K562 (cell line): ENCODE results near the gene SPPL2C. TPM values are rescaled to one million over a fixed set of nuclear protein-coding genes. Genes with fewer than 3 reads are reported as not detected.
"Not testable (repeated sequence)": the region's sequence is repeated elsewhere in the genome, so short reads cannot be mapped to it uniquely, and the experiment has no call there.

Experiments
- ATAC-seq: fragments of 200-7000 bp; cut with Tn5 transposase; 3 replicates; pipeline ENCODE4 v1.9.1; 2020; ENCODE audit warnings: moderate library complexity
- BruUV-seq: library from RNA; stranded (reverse); fragments of 400-500 nt; replicated peaks from 2 replicates; lab custom pipeline; 2021; lab: Mats Ljungman, UMichigan
- CTCF ChIA-PET: fragments of 300-600 bp; formaldehyde crosslinking; extraction: SDS; loops from one replicate; lab custom pipeline; 2021; ENCODE audit warnings: low intra/inter-chr PET ratio; lab: Yijun Ruan, JAX
- POLR2A ChIA-PET: fragments of 300-600, 350-650 bp; sonication (Branson Sonifier 250); formaldehyde crosslinking; extraction: SDS; loops from one replicate; lab custom pipeline; 2021; ENCODE audit warnings: antibody characterized with exemption, inconsistent platforms; lab: Yijun Ruan, JAX
- DNase-seq, 4 experiments: peaks; one replicate each; pipeline versions ENCODE4 v3.0.0 to v3.0.0-alpha.2; 2011 to 2018; ENCODE audit warnings: low spot score in 3 of 4, mixed read lengths in 3 of 4; ENCODE audit errors: extremely low read depth in 1 of 4
- FAIRE-seq: peaks from 2 replicates; lab custom pipeline; 2011; peaks lifted over from hg19 to GRCh38; lab: Jason Lieb, UNC
- H2AFZ ChIP-seq: 2 replicates; pipeline ENCODE4 v1.6.0; 2011; ENCODE audit warnings: low read depth, low read length, control low read depth, inconsistent platforms
- H3K27ac ChIP-seq: fragments of 200-600 bp; 3 replicates; pipeline ENCODE4 v1.8.0; 2011; ENCODE audit warnings: low read depth, mild to moderate bottlenecking, control low read depth, inconsistent platforms, low read length, moderate library complexity, mixed read lengths; ENCODE audit errors: extremely low read depth
- H3K27me3 ChIP-seq, 2 experiments: fragments of 300-600 bp in 1 of 2; 2 replicates in 1 of 2; 3 replicates in 1 of 2; pipeline versions ENCODE4 v1.6.0 to v1.8.0; 2011; ENCODE audit warnings: inconsistent platforms in 2 of 2, low read length in 2 of 2, mild to moderate bottlenecking in 1 of 2, mixed read lengths in 1 of 2, moderate library complexity in 1 of 2; ENCODE audit not compliant: control insufficient read depth in 2 of 2, insufficient read depth in 2 of 2
- H3K36me3 ChIP-seq: fragments of 300-600 bp; 3 replicates; pipeline ENCODE4 v1.8.0; 2011; ENCODE audit warnings: mild to moderate bottlenecking, low read length, inconsistent platforms; ENCODE audit not compliant: control insufficient read depth, insufficient read depth
- H3K4me1 ChIP-seq, 2 experiments: fragments of 200-600 bp in 1 of 2; replicated peaks in 1 of 2; 2 replicates in 1 of 2; 3 replicates in 1 of 2; pipeline versions ENCODE4 v1.5.1 to v1.8.0; 2011; ENCODE audit warnings: inconsistent platforms in 2 of 2, low read length in 2 of 2, mild to moderate bottlenecking in 1 of 2, mixed read lengths in 1 of 2, moderate library complexity in 1 of 2; ENCODE audit not compliant: control insufficient read depth in 2 of 2, insufficient read depth in 2 of 2
- H3K4me2 ChIP-seq: 2 replicates; pipeline ENCODE4 v1.6.1; 2011; ENCODE audit warnings: low read length, control low read depth, inconsistent platforms, mixed read lengths; ENCODE audit not compliant: insufficient read depth
- H3K4me3 ChIP-seq: fragments of 200-600 bp; sonication (generic), shearing (Covaris generic); 2 replicates; pipeline ENCODE4 v1.5.1; 2016; ENCODE audit warnings: control low read depth, inconsistent platforms
- H3K79me2 ChIP-seq: fragments of 200-600 bp; 3 replicates; pipeline ENCODE4 v1.8.0; 2011; ENCODE audit warnings: low read length, inconsistent platforms; ENCODE audit not compliant: control insufficient read depth, insufficient read depth
- H3K9ac ChIP-seq, 2 experiments: 2 replicates each; pipeline versions ENCODE4 v1.6.0 to v1.6.1; 2011; ENCODE audit warnings: low read depth in 2 of 2, low read length in 2 of 2, control low read depth in 1 of 2, inconsistent platforms in 1 of 2, mild to moderate bottlenecking in 1 of 2, mixed read lengths in 1 of 2; ENCODE audit not compliant: insufficient read depth in 1 of 2
- H3K9me1 ChIP-seq: one replicate; pipeline ENCODE4 v1.6.0; 2011; ENCODE audit warnings: inconsistent platforms, mild to moderate bottlenecking, low read length, moderate library complexity; ENCODE audit not compliant: control insufficient read depth, insufficient read depth
- H3K9me3 ChIP-seq: replicated peaks from 2 replicates; pipeline ENCODE4 v1.5.1; 2011; ENCODE audit warnings: low read depth, low read length, inconsistent platforms; ENCODE audit not compliant: control insufficient read depth, insufficient read depth
- H4K20me1 ChIP-seq: replicated peaks from 2 replicates; pipeline ENCODE4 v1.6.1; 2011; ENCODE audit warnings: low read length, inconsistent platforms, mixed read lengths; ENCODE audit not compliant: control insufficient read depth, insufficient read depth
- ASH1L ChIP-seq: fragments of 450-650 bp; IDR thresholded peaks from 2 replicates; pipeline ENCODE4 v1.6.1; 2018; ENCODE audit warnings: borderline replicate concordance, mild to moderate bottlenecking, low read depth; ENCODE audit not compliant: partially characterized antibody
- C11orf30 ChIP-seq: fragments of 450-650 bp; IDR thresholded peaks from 2 replicates; pipeline ENCODE4 v1.6.1; 2016; ENCODE audit warnings: low read depth, mild to moderate bottlenecking
- MAFF ChIP-seq: IDR thresholded peaks from 2 replicates; pipeline ENCODE4 v1.6.1; 2012; ENCODE audit warnings: low read length, improper control_type of control experiment
- MAFG ChIP-seq: fragments of 450-650 bp; conservative IDR thresholded peaks from 2 replicates; pipeline ENCODE4 v1.6.1; 2016; ENCODE audit warnings: missing genetic modification characterization, missing compliant biosample characterization
- MAFK ChIP-seq: IDR thresholded peaks from 2 replicates; pipeline ENCODE4 v1.6.1; 2011; ENCODE audit warnings: low read length, improper control_type of control experiment
- ZNF316 ChIP-seq: fragments of 450-650 bp; IDR thresholded peaks from 2 replicates; pipeline ENCODE4 v1.6.1; 2016
- WGBS: fragments of 100-300 bp; shearing (Covaris generic); methylation state at CpG from one replicate; pipeline ENCODE4 v1.1.6; 2016; ENCODE audit warnings: low coverage, mixed read lengths; ENCODE audit not compliant: insufficient coverage; ENCODE audit errors: missing lambda C conversion rate; 5-methylcytosine and 5-hydroxymethylcytosine counted together
- in situ Hi-C: fragments of 300-500 bp; cut with MboI; formaldehyde crosslinking; loops from 4 replicates; pipeline ENCODE4 v1.15.0; 2018; ENCODE audit warnings: inconsistent platforms, mixed read lengths
- intact Hi-C: fragments of 100-400 bp; cut with micrococcal nuclease; formaldehyde crosslinking; loops from 2 replicates; pipeline ENCODE4 v1.14.2; 2022
- polyA plus RNA-seq, 8 experiments: library from polyadenylated mRNA; depleted of rRNA in 4 of 8; stranded (reverse) in 5 of 8; unstranded in 3 of 8; fragments of >200 nt; fragmentation: Nextera tagmentation in 2 of 8; fragmentation: Illumina TruSeq in 1 of 8; extraction: Ambion mirVana in 2 of 8; extraction: Trizol in 1 of 8; gene quantifications; 2 replicates each; pipeline versions ENCODE4 v1.2.1 to v1.2.3, GENCODE V29; 2011 to 2014; ENCODE audit warnings: inconsistent platforms in 1 of 8, missing spikeins in 1 of 8
- total RNA-seq, 7 experiments: library from RNA; depleted of rRNA in 6 of 7; stranded (reverse); fragments of >200 nt in 6 of 7; fragmentation: Illumina TruSeq in 2 of 7; extraction: Trizol in 2 of 7; gene quantifications; 2 replicates each; pipeline versions ENCODE4 v1.2.1 to v1.2.3, GENCODE V29; 2011 to 2021; ENCODE audit warnings: low replicate concordance in 1 of 7

Gene SPPL2C
- total and polyA plus RNA-seq, 9 of the 15 experiments (the other 6 are each of a cell fraction or from before 2014, with no cell fraction given), result not detected

DNA sequence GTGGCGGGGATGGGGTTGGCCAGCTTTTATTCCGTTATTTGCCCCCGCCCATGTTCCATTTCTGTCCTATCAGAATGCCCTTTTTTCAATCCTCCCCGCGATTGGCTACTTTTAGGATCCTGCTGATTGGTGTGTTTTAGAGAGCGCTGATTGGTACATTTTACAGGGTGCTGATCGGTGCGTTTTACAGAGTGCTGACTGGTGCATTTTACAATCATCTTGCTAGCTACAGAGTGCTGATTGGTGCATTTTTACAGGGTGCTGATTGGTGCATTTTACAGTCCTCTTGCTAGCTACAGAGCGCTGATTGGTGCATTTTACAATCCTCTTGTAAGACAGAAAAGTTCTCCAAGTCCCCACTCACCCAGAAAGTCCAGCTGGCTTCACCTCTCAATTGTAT lies 17.4 kb downstream of the SPPL2C start:
- 0% methylated on average over 9 of the region's 9 CpGs for WGBS
- intact Hi-C loops, result not testable (repeated sequence)

GRCh38 chr17:45863857-45864654 lies 19.4 kb downstream of the SPPL2C start:
- H3K9me1 ChIP-seq, result no peaks in the 10 kb centered on the region
- no peak for DNase-seq
- ChIA-PET POLR2A (no interaction called here), CTCF (no interaction called here)
- no peak overlapping the region for H2AFZ ChIP-seq
- H3K79me2 ChIP-seq, result no peaks in the 10 kb centered on the region
- H3K9me3 ChIP-seq, result no peaks in the 10 kb centered on the region
- H3K9ac ChIP-seq, result no peak overlapping the region
- no peaks in the 10 kb centered on the region for H4K20me1 ChIP-seq
- H3K27me3 ChIP-seq, result peaks cover 19 to 35% of the 10 kb centered on the region in 2 experiments; a peak in 3 of 5 replicates
- in situ Hi-C loops, result no loop called here
- no peak overlapping the region for H3K4me3 ChIP-seq
- no peak overlapping the region for H3K4me2 ChIP-seq
- intact Hi-C loops, result no loop called here
- H3K36me3 ChIP-seq, result no peaks in the 10 kb centered on the region
- H3K4me1 ChIP-seq, result no peaks in the 10 kb centered on the region; a peak in 1 of 5 replicates
- no peak for FAIRE-seq
- no TSS peak for BruUV-seq
- no peak overlapping the region for H3K27ac ChIP-seq
- no peak for ATAC-seq
- WGBS, result under 1% methylated on average over 6 of the region's 6 CpGs

More for the DNA sequence above, 17.4 kb downstream of the SPPL2C start:
- TF ChIP-seq C11orf30 (peak; percentile 78), MAFF (0 out of 2 replicates have a peak, but pooled peaks have one; percentile 10), ZNF316 (peak; percentile 90), ASH1L (peak; percentile 26), MAFK (peak; percentile 64), MAFG (tag) (peak; percentile 73)
- TF ChIP-seq, all 486 proteins: peak for 6; not testable (repeated sequence) for 480
- H2AFZ ChIP-seq, H3K4me2 ChIP-seq, BruUV-seq, H3K9me3 ChIP-seq, H3K79me2 ChIP-seq, H3K27ac ChIP-seq, H4K20me1 ChIP-seq, H3K4me3 ChIP-seq, CTCF ChIA-PET, H3K4me1 ChIP-seq, FAIRE-seq, H3K9ac ChIP-seq, H3K36me3 ChIP-seq, DNase-seq, in situ Hi-C loops, H3K9me1 ChIP-seq, ATAC-seq: not testable (repeated sequence)
- POLR2A ChIA-PET, result interaction anchor here (0.6 kb wide), 3 partner anchors 9 to 195 kb away, joined by 3 read pairs; no protein-coding TSS in a partner anchor
- peaks cover 19 to 40% of the 10 kb centered on the region in 2 experiments; a peak in 3 of 5 replicates for H3K27me3 ChIP-seq
